ENCODE measurements around the gene PRDX5. TPM values are rescaled to one million over a fixed set of nuclear protein-coding genes. Genes with fewer than 3 reads are reported as not detected.

The PRDX5 gene
- total RNA-seq, 1 experiment from 2014 or later: 228 TPM

DNA sequence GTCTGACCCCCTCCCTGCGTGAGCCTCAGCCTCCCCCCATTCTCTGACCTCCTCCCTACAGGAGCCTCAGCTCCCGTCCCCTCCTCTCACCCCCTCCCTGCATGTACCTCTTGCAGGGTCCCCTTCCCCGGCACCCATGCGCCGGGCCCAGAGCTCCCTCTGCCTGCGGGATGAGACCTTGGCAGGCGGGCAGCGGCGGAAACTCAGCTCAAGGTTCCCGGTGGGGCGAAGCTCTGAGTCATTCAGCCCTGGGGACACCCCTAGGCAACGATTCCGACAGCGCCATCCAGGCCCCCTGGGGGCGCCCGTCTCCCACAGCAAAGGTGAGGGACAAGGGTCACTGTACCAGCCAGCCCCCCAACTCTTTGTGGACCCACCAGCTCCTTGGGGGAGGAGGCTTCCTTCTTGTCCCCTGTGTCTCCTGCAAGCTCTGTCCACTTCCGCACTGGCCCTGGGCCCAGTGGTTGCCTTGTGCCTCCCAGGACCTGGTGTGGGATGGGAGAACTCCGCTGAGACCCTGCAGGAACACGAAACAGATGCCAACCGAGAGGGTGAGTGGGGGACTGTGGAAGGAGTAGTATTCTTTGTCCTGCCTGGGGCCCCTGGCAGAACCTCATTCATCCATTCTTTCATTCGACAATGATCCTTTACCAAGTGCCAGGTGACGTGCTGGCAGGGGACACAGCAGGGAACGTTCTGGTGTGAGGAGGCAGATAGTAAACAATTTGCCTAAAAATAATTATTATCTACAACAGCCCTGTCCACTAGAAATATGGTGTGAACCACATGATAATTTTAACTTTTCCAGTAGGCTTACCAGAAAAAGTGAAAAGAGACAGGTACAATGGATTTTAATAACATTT, 37.4 kb downstream of the PRDX5 start:
- Histone ChIP-seq H3T11ph (ENCODE audit: low read length) (no peak overlapping the region), H3K23me2 (ENCODE audit: insufficient read length, low read depth, low read length, poor library complexity, severe bottlenecking) (peaks cover 12% of the 10 kb centered on the region), H3K27me3 (ENCODE audit: insufficient read depth, low read length) (no peaks in the 10 kb centered on the region; the same call in 1 of the 2 replicates), H3K79me1 (ENCODE audit: insufficient read depth, low read depth, low read length, poor library complexity, severe bottlenecking) (no peaks in the 10 kb centered on the region), H4K8ac (replicated peaks; ENCODE audit: insufficient read length, low read depth, low read length) (no peak overlapping the region), H3K4me2 (ENCODE audit: insufficient read depth, insufficient read length, low read length) (peak overlapping the region; percentile 6), H3K23ac (ENCODE audit: insufficient read length, low read depth, low read length) (no peak overlapping the region), H2AFZ (ENCODE audit: low read length) (no peak overlapping the region), H3K4me1 (ENCODE audit: insufficient read depth, low read length) (peaks cover 2% of the 10 kb centered on the region; the same call in 1 of the 2 replicates), H3K27ac (ENCODE audit: insufficient read length, low read depth, low read length) (no peak overlapping the region), H2BK5ac (ENCODE audit: insufficient read length, low read length) (no peak overlapping the region), H2AK5ac (ENCODE audit: insufficient read length, low read length) (no peak overlapping the region), H2BK15ac (ENCODE audit: low read depth, low read length) (peak overlapping the region; percentile 2; the same call in 1 of the 2 replicates), H4K91ac (ENCODE audit: insufficient read length, low read depth, low read length) (no peak overlapping the region), H4K5ac (ENCODE audit: insufficient read length, low read depth, low read length) (no peak overlapping the region), H3K9ac (ENCODE audit: extremely low read depth, insufficient read length, low read length) (no peak overlapping the region), H3K14ac (ENCODE audit: insufficient read depth, low read length) (no peak overlapping the region), H2BK20ac (ENCODE audit: low read depth, low read length, poor library complexity, severe bottlenecking) (no peak overlapping the region), H3K79me2 (ENCODE audit: insufficient read depth, low read length) (no peaks in the 10 kb centered on the region), H3K4ac (ENCODE audit: low read depth, low read length) (no peak overlapping the region), H4K20me1 (ENCODE audit: control insufficient read depth, insufficient read depth, insufficient read length) (peaks cover 2% of the 10 kb centered on the region), H2BK12ac (ENCODE audit: insufficient read length, low read depth, low read length) (no peak overlapping the region), H3K56ac (ENCODE audit: insufficient read length, low read depth, low read length) (no peak overlapping the region), H3K18ac (ENCODE audit: insufficient read length, low read depth, low read length) (peak overlapping the region; percentile 32), H2BK120ac (ENCODE audit: low read depth, low read length, poor library complexity, severe bottlenecking) (no peak overlapping the region), H3K9me3 (ENCODE audit: control insufficient read depth, low read depth, low read length) (no peaks in the 10 kb centered on the region)
- DNase-seq: peak; percentile 90
- no peaks in the 10 kb centered on the region for H3K9me3 Mint-ChIP-seq
- H3K36me3 Mint-ChIP-seq (ENCODE audit: insufficient read depth in 1 of 3, low read depth in 3 of 3): no peaks in the 10 kb centered on the region; a peak in 1 of 7 replicates
- 0 out of 5 replicates have a peak overlapping the region, but pooled peaks of 1 of the 2 experiments have one; percentile 14 for H3K4me3 Mint-ChIP-seq
- peak overlapping the region in 2 of 3 experiments; percentile 37 to 49; a peak in 3 of 7 replicates for H3K27ac Mint-ChIP-seq
- peaks cover 21 to 36% of the 10 kb centered on the region in 2 experiments for H3K4me1 Mint-ChIP-seq
- TF ChIP-seq, protein P1, sequence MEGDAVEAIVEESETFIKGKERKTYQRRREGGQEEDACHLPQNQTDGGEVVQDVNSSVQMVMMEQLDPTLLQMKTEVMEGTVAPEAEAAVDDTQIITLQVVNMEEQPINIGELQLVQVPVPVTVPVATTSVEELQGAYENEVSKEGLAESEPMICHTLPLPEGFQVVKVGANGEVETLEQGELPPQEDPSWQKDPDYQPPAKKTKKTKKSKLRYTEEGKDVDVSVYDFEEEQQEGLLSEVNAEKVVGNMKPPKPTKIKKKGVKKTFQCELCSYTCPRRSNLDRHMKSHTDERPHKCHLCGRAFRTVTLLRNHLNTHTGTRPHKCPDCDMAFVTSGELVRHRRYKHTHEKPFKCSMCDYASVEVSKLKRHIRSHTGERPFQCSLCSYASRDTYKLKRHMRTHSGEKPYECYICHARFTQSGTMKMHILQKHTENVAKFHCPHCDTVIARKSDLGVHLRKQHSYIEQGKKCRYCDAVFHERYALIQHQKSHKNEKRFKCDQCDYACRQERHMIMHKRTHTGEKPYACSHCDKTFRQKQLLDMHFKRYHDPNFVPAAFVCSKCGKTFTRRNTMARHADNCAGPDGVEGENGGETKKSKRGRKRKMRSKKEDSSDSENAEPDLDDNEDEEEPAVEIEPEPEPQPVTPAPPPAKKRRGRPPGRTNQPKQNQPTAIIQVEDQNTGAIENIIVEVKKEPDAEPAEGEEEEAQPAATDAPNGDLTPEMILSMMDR (conservative IDR thresholded peaks at IDR 0.05): peak; percentile 74
- WGBS (ENCODE audit: extremely low coverage, insufficient read length, low lambda C conversion rate): no CpG with 5 or more reads among the region's 23 CpGs
- H3K27me3 Mint-ChIP-seq (ENCODE audit: low read depth): no peaks in the 10 kb centered on the region
